ENCODE results near the gene EIF4EBP2. TPM values are rescaled to one million over a fixed set of nuclear protein-coding genes. Genes with fewer than 3 reads are reported as not detected.

The EIF4EBP2 gene
- total RNA-seq, 1 donor from 2014 or later, result 41.1 TPM

- H3K36me3 Mint-ChIP-seq (ENCODE audit: unreplicated experiment), result peaks cover 3% of the 10 kb centered on the region
Measured at GRCh38 chr10:70437721-70438120, 33.8 kb downstream of the EIF4EBP2 start.

GRCh38 chr10:70440296-70441160 is 36.6 kb downstream of the EIF4EBP2 start:
- H3K9me3 Mint-ChIP-seq (ENCODE audit: unreplicated experiment), result no peaks in the 10 kb centered on the region
- no peak for DNase-seq (ENCODE audit: extremely low spot score, unreplicated experiment)
- peaks cover 6% of the 10 kb centered on the region for H3K4me1 Mint-ChIP-seq (ENCODE audit: unreplicated experiment)
- H3K27me3 Mint-ChIP-seq (ENCODE audit: unreplicated experiment), result peaks cover 40% of the 10 kb centered on the region
- H3K36me3 Mint-ChIP-seq (ENCODE audit: unreplicated experiment), result peaks cover 3% of the 10 kb centered on the region
- no peak for TF ChIP-seq CTCF (IDR thresholded peaks at IDR 0.05)
- H3K27ac Mint-ChIP-seq (ENCODE audit: unreplicated experiment), result no peak overlapping the region
- peak overlapping the region; percentile 65 for H3K4me3 Mint-ChIP-seq (ENCODE audit: unreplicated experiment)

More at GRCh38 chr10:70437721-70438120, 33.8 kb downstream of the EIF4EBP2 start:
- TF ChIP-seq CTCF (IDR thresholded peaks at IDR 0.05), result no peak
- Mint-ChIP-seq H3K4me1 (ENCODE audit: unreplicated experiment) (peaks cover 6% of the 10 kb centered on the region), H3K27me3 (ENCODE audit: unreplicated experiment) (peaks cover 35% of the 10 kb centered on the region), H3K27ac (ENCODE audit: unreplicated experiment) (no peak overlapping the region), H3K4me3 (ENCODE audit: unreplicated experiment) (no peak overlapping the region), H3K9me3 (ENCODE audit: unreplicated experiment) (no peaks in the 10 kb centered on the region)
- DNase-seq (ENCODE audit: extremely low spot score, unreplicated experiment), result no peak

- H3K9me3 Mint-ChIP-seq (ENCODE audit: unreplicated experiment), result no peaks in the 10 kb centered on the region
- H3K36me3 Mint-ChIP-seq (ENCODE audit: unreplicated experiment), result peaks cover 3% of the 10 kb centered on the region
- H3K4me1 Mint-ChIP-seq (ENCODE audit: unreplicated experiment), result peaks cover 9% of the 10 kb centered on the region
- no peak for DNase-seq (ENCODE audit: extremely low spot score, unreplicated experiment)
- H3K27ac Mint-ChIP-seq (ENCODE audit: unreplicated experiment), result no peak within 1 kb of the TSS
- peak within 1 kb of the TSS; percentile 65 for H3K4me3 Mint-ChIP-seq (ENCODE audit: unreplicated experiment)
- no peak for TF ChIP-seq CTCF (IDR thresholded peaks at IDR 0.05)
- H3K27me3 Mint-ChIP-seq (ENCODE audit: unreplicated experiment), result peaks cover 40% of the 10 kb centered on the region
Measured at GRCh38 chr10:70441161-70441894, 37.4 kb downstream of the EIF4EBP2 start, which contains the start of gene NODAL. Gene NODAL (minus strand): TSS chr10:70441681. CDS start chr10:70441667, 14 bp downstream.

GRCh38 chr10:70441895-70442309 is 38.0 kb downstream of the EIF4EBP2 start:
- peaks cover 3% of the 10 kb centered on the region for H3K36me3 Mint-ChIP-seq (ENCODE audit: unreplicated experiment)
- no peak overlapping the region for H3K27ac Mint-ChIP-seq (ENCODE audit: unreplicated experiment)
- H3K9me3 Mint-ChIP-seq (ENCODE audit: unreplicated experiment), result no peaks in the 10 kb centered on the region
- H3K4me3 Mint-ChIP-seq (ENCODE audit: unreplicated experiment), result no peak overlapping the region
- H3K4me1 Mint-ChIP-seq (ENCODE audit: unreplicated experiment), result peaks cover 9% of the 10 kb centered on the region
- no peak for DNase-seq (ENCODE audit: extremely low spot score, unreplicated experiment)
- TF ChIP-seq CTCF (IDR thresholded peaks at IDR 0.05), result no peak
- peaks cover 40% of the 10 kb centered on the region for H3K27me3 Mint-ChIP-seq (ENCODE audit: unreplicated experiment)

Data from osteocyte (in vitro differentiated cells).